DOHH2 (cell line): ENCODE results near the gene PCCB.

Experiments
- CTCF ChIP-seq: fragments of 200-600 bp; sonication (generic); IDR thresholded peaks from one replicate; pipeline ENCODE4 v1.5.1; 2014; ENCODE audit warnings: antibody characterized with exemption, mild to moderate bottlenecking, low read depth, low read length; ENCODE audit not compliant: poor library complexity, severe bottlenecking
- EZH2phosphoT487 ChIP-seq: fragments of 200-600 bp; sonication (generic); IDR thresholded peaks from 2 replicates; pipeline ENCODE4 v1.6.1; 2017; ENCODE audit warnings: borderline replicate concordance, mild to moderate bottlenecking, antibody characterized with exemption, low read length, moderate library complexity, mixed read lengths

- TF ChIP-seq CTCF (no peak), EZH2phosphoT487 (no peak)
Measured at GRCh38 chr3:136353461-136353860, 103.3 kb downstream of the PCCB start.
